Measurements from ENCODE around the gene FAXC.
"Not testable (repeated sequence)": the region's sequence is repeated elsewhere in the genome, so short reads cannot be mapped to it uniquely, and the experiment has no call there.

FAXC gene

GRCh38 chr6:99344289-99344688, 5.2 kb downstream of the FAXC start:
- H3K27ac ChIP-seq, result no peak overlapping the region
- H3K4me2 ChIP-seq, result no peak overlapping the region
- no peaks in the 10 kb centered on the region for H3K4me1 ChIP-seq
- H4K20me1 ChIP-seq, result no peaks in the 10 kb centered on the region
- H3K27me3 ChIP-seq, result no peaks in the 10 kb centered on the region
- H3K4me3 ChIP-seq, result no peak overlapping the region
- no peaks in the 10 kb centered on the region for H3K36me3 ChIP-seq
- H3K9me3 ChIP-seq, result peaks cover under 1% of the 10 kb centered on the region; the same call in 1 of the 2 replicates
- TF ChIP-seq Cebpa-rat (IDR thresholded peaks at IDR 0.05), result no peak
- no peak overlapping the region for H3K9ac ChIP-seq

GRCh38 chr6:99341862-99342455, 7.5 kb downstream of the FAXC start:
- Histone ChIP-seq H3K4me3 (no peak overlapping the region), H3K27ac (no peak overlapping the region), H4K20me1 (no peaks in the 10 kb centered on the region), H3K4me1 (no peaks in the 10 kb centered on the region), H3K4me2 (no peak overlapping the region), H3K9me3 (no peaks in the 10 kb centered on the region), H3K9ac (no peak overlapping the region), H3K27me3 (no peaks in the 10 kb centered on the region), H3K36me3 (no peaks in the 10 kb centered on the region)
- no peak for TF ChIP-seq Cebpa-rat (IDR thresholded peaks at IDR 0.05)

GRCh38 chr6:99338188-99338587, 11.3 kb downstream of the FAXC start:
- no peaks in the 10 kb centered on the region for H3K4me1 ChIP-seq
- H3K4me2 ChIP-seq, result no peak overlapping the region
- no peak overlapping the region for H3K4me3 ChIP-seq
- H3K9ac ChIP-seq, result no peak overlapping the region
- no peaks in the 10 kb centered on the region for H3K36me3 ChIP-seq
- H4K20me1 ChIP-seq, result no peaks in the 10 kb centered on the region
- H3K27me3 ChIP-seq, result no peaks in the 10 kb centered on the region
- H3K27ac ChIP-seq, result no peak overlapping the region
- H3K9me3 ChIP-seq, result no peaks in the 10 kb centered on the region
- no peak for TF ChIP-seq Cebpa-rat (IDR thresholded peaks at IDR 0.05)

GRCh38 chr6:99335298-99335697, 14.2 kb downstream of the FAXC start:
- not testable (repeated sequence) for H3K4me2 ChIP-seq, H3K36me3 ChIP-seq, H4K20me1 ChIP-seq, H3K4me3 ChIP-seq, H3K27ac ChIP-seq, H3K9ac ChIP-seq, H3K9me3 ChIP-seq, H3K4me1 ChIP-seq, H3K27me3 ChIP-seq

GRCh38 chr6:99334526-99335127, 14.8 kb downstream of the FAXC start:
- Histone ChIP-seq H3K36me3 (no peaks in the 10 kb centered on the region), H3K27ac (no peak overlapping the region), H3K4me2 (no peak overlapping the region), H4K20me1 (no peaks in the 10 kb centered on the region), H3K4me1 (no peaks in the 10 kb centered on the region), H3K9ac (no peak overlapping the region), H3K9me3 (no peaks in the 10 kb centered on the region), H3K4me3 (no peak overlapping the region), H3K27me3 (no peaks in the 10 kb centered on the region)
- TF ChIP-seq Cebpa-rat (IDR thresholded peaks at IDR 0.05), result no peak

GRCh38 chr6:99333068-99333467, 16.4 kb downstream of the FAXC start:
- no peaks in the 10 kb centered on the region for H3K9me3 ChIP-seq
- no peaks in the 10 kb centered on the region for H3K27me3 ChIP-seq
- H3K4me1 ChIP-seq, result no peaks in the 10 kb centered on the region
- H3K36me3 ChIP-seq, result no peaks in the 10 kb centered on the region
- no peak for TF ChIP-seq Cebpa-rat (IDR thresholded peaks at IDR 0.05)
- H3K4me2 ChIP-seq, result no peak overlapping the region
- H3K9ac ChIP-seq, result no peak overlapping the region
- no peak overlapping the region for H3K4me3 ChIP-seq
- H4K20me1 ChIP-seq, result no peaks in the 10 kb centered on the region
- no peak overlapping the region for H3K27ac ChIP-seq

- no peak for TF ChIP-seq Cebpa-rat (IDR thresholded peaks at IDR 0.05)
- no peak overlapping the region for H3K27ac ChIP-seq
- no peak overlapping the region for H3K4me3 ChIP-seq
- no peaks in the 10 kb centered on the region for H4K20me1 ChIP-seq
- no peak overlapping the region for H3K9ac ChIP-seq
- H3K9me3 ChIP-seq, result no peaks in the 10 kb centered on the region
- H3K27me3 ChIP-seq, result no peaks in the 10 kb centered on the region
- no peaks in the 10 kb centered on the region for H3K4me1 ChIP-seq
- no peak overlapping the region for H3K4me2 ChIP-seq
- no peaks in the 10 kb centered on the region for H3K36me3 ChIP-seq
These were observed 17.9 kb downstream of the FAXC start for GRCh38 chr6:99331531-99331930.

GRCh38 chr6:99330159-99330558, 19.3 kb downstream of the FAXC start:
- Histone ChIP-seq H3K9ac (no peak overlapping the region), H3K4me2 (no peak overlapping the region), H3K36me3 (no peaks in the 10 kb centered on the region), H4K20me1 (no peaks in the 10 kb centered on the region), H3K4me3 (no peak overlapping the region), H3K4me1 (no peaks in the 10 kb centered on the region), H3K9me3 (no peaks in the 10 kb centered on the region), H3K27ac (no peak overlapping the region), H3K27me3 (no peaks in the 10 kb centered on the region)
- no peak for TF ChIP-seq Cebpa-rat (IDR thresholded peaks at IDR 0.05)

GRCh38 chr6:99324996-99325395, 24.5 kb downstream of the FAXC start:
- Histone ChIP-seq H3K9me3 (no peaks in the 10 kb centered on the region), H4K20me1 (no peaks in the 10 kb centered on the region), H3K9ac (no peak overlapping the region), H3K4me3 (no peak overlapping the region), H3K27me3 (no peaks in the 10 kb centered on the region), H3K36me3 (no peaks in the 10 kb centered on the region), H3K4me1 (no peaks in the 10 kb centered on the region), H3K27ac (no peak overlapping the region), H3K4me2 (no peak overlapping the region)
- TF ChIP-seq Cebpa-rat (IDR thresholded peaks at IDR 0.05), result no peak

- Histone ChIP-seq H3K36me3 (no peaks in the 10 kb centered on the region), H3K4me3 (no peak overlapping the region), H3K27me3 (no peaks in the 10 kb centered on the region), H3K9ac (no peak overlapping the region), H4K20me1 (no peaks in the 10 kb centered on the region), H3K4me1 (no peaks in the 10 kb centered on the region), H3K27ac (no peak overlapping the region), H3K9me3 (no peaks in the 10 kb centered on the region), H3K4me2 (no peak overlapping the region)
- TF ChIP-seq Cebpa-rat (IDR thresholded peaks at IDR 0.05), result no peak
These were observed 30.9 kb downstream of the FAXC start for GRCh38 chr6:99318566-99318965.

GRCh38 chr6:99312354-99312753, 37.1 kb downstream of the FAXC start:
- Histone ChIP-seq H3K36me3 (no peaks in the 10 kb centered on the region), H3K4me2 (no peak overlapping the region), H3K27ac (no peak overlapping the region), H3K27me3 (no peaks in the 10 kb centered on the region), H3K4me3 (no peak overlapping the region), H3K4me1 (no peaks in the 10 kb centered on the region), H3K9ac (no peak overlapping the region), H4K20me1 (no peaks in the 10 kb centered on the region), H3K9me3 (no peaks in the 10 kb centered on the region)
- no peak for TF ChIP-seq Cebpa-rat (IDR thresholded peaks at IDR 0.05)
